ENCODE data around the gene GUCD1. TPM values are rescaled to one million over a fixed set of nuclear protein-coding genes. Genes with fewer than 3 reads are reported as not detected.

The GUCD1 gene
- total RNA-seq, result 130 and 152 TPM in 2 replicates

GRCh38 chr22:24554313-24555164 is at the start of gene GUCD1:
Gene GUCD1, minus strand, starts transcription at chr22:24555138. Its CDS starts 147 bp downstream, at chr22:24554991.

GRCh38 chr22:24602847-24603769 is 48.2 kb upstream of the GUCD1 start, which contains the start of gene GGT1:
Gene GGT1, plus strand, starts transcription at chr22:24603193. Its CDS starts 7,889 bp downstream, at chr22:24611082.

DNA sequence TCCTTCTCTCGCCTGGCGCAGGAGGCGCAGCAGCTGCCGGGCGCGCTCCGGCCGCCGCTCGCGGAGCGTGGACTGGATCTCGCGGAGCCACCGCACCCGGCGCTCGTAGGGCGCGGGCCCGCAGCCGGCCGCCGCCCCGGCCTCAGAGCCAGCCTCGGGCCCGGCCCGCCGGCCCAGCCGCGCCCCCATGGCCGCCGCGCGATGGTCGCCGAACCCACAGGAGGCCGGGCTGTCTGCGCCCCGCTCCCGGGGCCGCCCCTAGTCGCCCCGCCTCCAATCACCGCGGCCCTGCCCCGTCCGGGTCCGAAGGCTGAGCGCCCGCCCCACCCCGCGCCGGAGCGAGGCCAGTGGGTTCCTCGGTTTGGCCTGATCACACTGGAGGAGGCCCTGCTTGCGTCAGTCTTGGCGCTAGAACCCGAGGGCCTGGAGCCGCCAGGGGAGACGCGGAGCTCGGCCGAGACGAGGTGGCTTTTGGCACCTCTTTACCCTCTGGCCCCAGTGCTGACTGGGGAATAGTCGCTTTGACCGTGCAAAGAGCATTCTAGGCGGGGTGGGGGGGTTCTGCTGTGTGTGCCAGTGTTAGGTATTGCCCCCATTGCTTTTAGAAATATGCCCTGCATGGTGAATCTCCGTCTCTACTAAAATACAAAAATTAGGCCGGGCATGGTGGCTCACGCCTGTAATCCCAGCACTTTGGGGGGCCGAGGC is 38.1 kb upstream of the GUCD1 start, which contains the start of gene LRRC75B:
TSS of gene LRRC75B (minus strand) at position 223 of the 708 bp plus-strand sequence. CDS start at position 189, 34 bp downstream.

DNA sequence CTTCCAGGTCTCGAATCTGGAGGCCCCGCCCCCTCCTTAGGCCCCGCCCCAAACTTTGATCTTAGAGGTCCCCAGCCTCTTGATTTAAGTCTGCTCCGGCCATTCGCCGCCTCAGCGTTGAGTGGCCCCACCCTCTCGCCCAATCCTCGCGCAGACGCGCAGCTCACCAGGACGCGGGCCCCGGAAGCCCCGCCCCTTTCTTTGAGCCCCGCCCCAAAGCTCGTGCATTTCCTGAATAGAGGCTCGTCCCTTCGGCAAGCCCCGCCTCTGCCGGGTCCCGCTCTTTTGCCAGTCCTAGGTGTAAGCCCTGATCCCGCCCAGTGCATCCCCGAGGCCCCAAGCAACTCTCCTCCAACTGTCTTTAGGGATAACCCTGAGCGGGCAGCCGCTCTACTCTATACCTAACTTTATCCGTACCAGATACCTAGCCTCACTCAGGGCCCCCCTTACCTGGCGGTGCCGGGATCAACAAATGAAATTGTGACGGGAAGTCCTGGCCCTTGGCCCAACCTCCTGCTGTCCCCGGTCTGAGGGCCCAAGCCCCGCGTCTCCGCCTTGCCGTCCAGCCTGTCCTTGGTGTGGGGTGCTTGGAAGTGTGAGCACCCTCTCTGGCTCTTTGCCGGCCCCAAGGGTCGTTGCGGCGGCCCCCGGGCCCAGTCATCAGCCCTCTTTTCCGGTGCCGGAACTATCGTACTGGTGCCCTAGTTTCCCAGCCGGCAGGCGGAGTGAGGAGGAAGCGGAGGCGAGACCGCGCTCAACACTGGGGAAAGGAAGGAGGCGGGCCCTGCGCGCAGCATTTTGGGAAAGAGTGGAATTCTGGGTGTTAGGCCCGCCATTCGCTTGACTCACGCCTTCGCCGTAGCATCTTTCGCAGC is 464 bp upstream of the GUCD1 start, which contains the start of gene SNRPD3:
TSS of gene SNRPD3 (plus strand) at position 835 of the 875 bp plus-strand sequence. CDS start 1,676 bp downstream, outside the sequence.

DNA sequence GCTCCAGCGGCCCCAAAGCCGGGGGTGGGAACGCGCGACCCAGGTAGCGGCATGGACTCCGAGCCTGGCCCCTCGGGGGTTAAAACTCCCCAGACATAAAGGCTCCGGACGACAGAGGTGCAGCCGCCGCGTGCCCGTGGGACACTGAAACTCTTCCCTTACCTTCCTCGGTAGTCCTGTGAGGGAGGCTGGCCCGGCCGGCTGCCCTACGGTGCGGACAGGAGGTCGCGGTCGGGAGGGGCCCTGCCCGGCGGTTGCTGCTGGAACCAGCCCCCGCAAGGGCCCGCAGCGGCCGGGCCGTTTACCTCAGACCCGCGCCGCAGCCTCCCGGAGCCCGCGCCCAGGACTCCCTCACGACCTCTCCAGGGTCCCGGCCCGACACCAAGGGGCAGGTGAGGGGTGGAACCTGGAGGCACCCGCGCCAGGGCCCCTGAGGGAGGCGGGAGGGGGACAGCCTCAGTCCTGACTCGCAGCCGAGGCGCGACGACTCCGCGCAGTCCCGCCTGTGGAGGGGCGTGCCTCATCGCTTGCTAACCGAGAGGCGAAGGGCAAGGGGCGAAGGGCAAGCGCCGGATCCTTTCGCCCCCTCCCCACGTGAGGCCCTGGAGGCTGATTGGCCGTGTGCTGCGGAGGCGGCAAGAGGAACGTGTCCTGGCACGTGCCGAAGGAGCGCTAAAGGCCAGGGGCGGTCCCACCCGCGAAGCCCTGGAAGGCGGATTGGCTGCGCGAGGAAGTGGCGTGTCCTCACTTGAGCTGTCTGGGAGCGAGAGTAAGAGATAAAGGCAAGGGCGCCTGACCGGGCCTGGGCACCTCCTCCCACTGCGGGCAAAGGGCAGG is 60.2 kb downstream of the GUCD1 start, which contains the start of gene UPB1:
TSS of gene UPB1 (plus strand) at position 805 of the 837 bp plus-strand sequence. CDS start 72 bp downstream, outside the sequence.

Other genes with a start within 250 kb of the GUCD1 start
- 9.4 and 41.8 TPM in 2 replicates for gene ADORA2A, start 127.5 kb downstream of the GUCD1 start, total RNA-seq
- gene UPB1, start 59.8 kb downstream of the GUCD1 start, total RNA-seq, result 0.30 and 0.32 TPM in 2 replicates
- 189 and 225 TPM in 2 replicates for gene SNRPD3, start 861 bp upstream of the GUCD1 start, total RNA-seq
- 3.2 and 5.3 TPM in 2 replicates for gene LRRC75B, start 37.9 kb upstream of the GUCD1 start, total RNA-seq
- gene GGT1, start 48.1 kb upstream of the GUCD1 start, total RNA-seq, result 0.30 and 0.32 TPM in 2 replicates
- gene PIWIL3, start 219.6 kb upstream of the GUCD1 start, total RNA-seq, result 0.15 TPM in 1 of 2 replicates, not detected in the other